Transverse colon (tissue), 4 donors: ENCODE measurements around the gene TUFM. TPM values are rescaled to one million over a fixed set of nuclear protein-coding genes. Genes with fewer than 3 reads are reported as not detected.
"Not testable (repeated sequence)": the region's sequence is repeated elsewhere in the genome, so short reads cannot be mapped to it uniquely, and the experiment has no call there.

Experiments
- DNase-seq: peaks from one replicate; pipeline ENCODE4 v3.0.0-alpha.2; 2019
- H3K27ac ChIP-seq, 4 donors: fragments of 200-600 bp; sonication (generic); 2 replicates each; pipeline ENCODE4 v1.5.1; 2016 to 2018; ENCODE audit warnings: inconsistent platforms in 4 of 4
- H3K27me3 ChIP-seq: fragments of 200-600 bp; sonication (generic); 2 replicates; pipeline ENCODE4 v1.5.1; 2017; ENCODE audit warnings: inconsistent platforms
- H3K36me3 ChIP-seq, 4 donors: fragments of 200-600 bp; sonication (generic); 2 replicates each; pipeline ENCODE4 v1.5.1; 2017 to 2019; ENCODE audit warnings: inconsistent platforms in 4 of 4
- H3K4me1 ChIP-seq, 4 donors: fragments of 200-600 bp; sonication (generic); 2 replicates each; pipeline ENCODE4 v1.5.1; 2017 to 2020; ENCODE audit warnings: inconsistent platforms in 4 of 4
- H3K4me3 ChIP-seq, 4 donors: fragments of 200-600 bp; sonication (generic); 1 replicate in 1 of 4; 2 replicates in 3 of 4; pipeline versions ENCODE4 v1.5.1 to v1.6.1; 2017 to 2019; ENCODE audit warnings: inconsistent platforms in 4 of 4
- H3K9me3 ChIP-seq, 2 donors: fragments of 200-600 bp; sonication (generic); 2 replicates each; pipeline ENCODE4 v1.5.1; 2017 to 2019; ENCODE audit warnings: inconsistent platforms in 2 of 2
- CTCF ChIP-seq, 5 experiments: fragments of 200-600 bp in 3 of 5; fragments of 450-650 bp in 2 of 5; sonication (generic) in 3 of 5; IDR thresholded peaks; 1 replicate in 2 of 5; 2 replicates in 3 of 5; pipeline ENCODE4 v1.5.1; 2016 to 2017; ENCODE audit warnings: antibody characterized with exemption in 5 of 5, inconsistent platforms in 3 of 5, mild to moderate bottlenecking in 2 of 5, moderate library complexity in 1 of 5
- EP300 ChIP-seq: sonication (generic); formaldehyde crosslinking; IDR thresholded peaks from one replicate; pipeline ENCODE4 v1.6.1; 2017; ENCODE audit warnings: antibody characterized with exemption, low read depth
- POLR2A ChIP-seq: fragments of 450-650 bp; IDR thresholded peaks from one replicate; pipeline ENCODE4 v1.6.1; 2016; ENCODE audit warnings: antibody characterized with exemption, mild to moderate bottlenecking, moderate library complexity
- POLR2AphosphoS5 ChIP-seq, 3 donors: sonication (generic); formaldehyde crosslinking; IDR thresholded peaks; one replicate each; pipeline ENCODE4 v1.6.1; 2016; ENCODE audit warnings: antibody characterized with exemption in 3 of 3
- WGBS, 2 donors: methylation state at CpG; one replicate each; pipeline ENCODE4 v1.1.5; 2018; ENCODE audit warnings: low coverage in 1 of 2; 5-methylcytosine and 5-hydroxymethylcytosine counted together
- in situ Hi-C, 4 donors: fragments of 200-750 bp; cut with MboI; loops; one replicate each; pipeline versions ENCODE4 v1.15.0 to v1.15.1; 2017; ENCODE audit warnings: low sequenced_read_pairs in 3 of 4, low pct_ligation_motif_present in 1 of 4, low pct_unique_long_range_greater_than_20kb in 1 of 4
- intact Hi-C: fragments of 100-400 bp; cut with DNase I; formaldehyde crosslinking; loops from one replicate; pipeline ENCODE4 v1.15.1; 2023; ENCODE audit warnings: low total_unique reads
- total RNA-seq, 4 donors: library from RNA; depleted of rRNA; stranded (reverse); fragments of >200 nt; gene quantifications; one replicate each; pipeline ENCODE4 v1.1.0, GENCODE V29; 2016

The TUFM gene
- total RNA-seq, 4 donors from 2014 or later: 126 to 190 (median 143) TPM

- H3K27me3 ChIP-seq: no peaks in the 10 kb centered on the region
- in situ Hi-C loops (no loop called here), intact Hi-C loops (no loop called here)
- H3K9me3 ChIP-seq: no peaks in the 10 kb centered on the region
- peaks cover 0 to 32% (median 10%) of the 10 kb centered on the region in 4 donors for H3K36me3 ChIP-seq
- H3K4me3 ChIP-seq: no peak overlapping the region
- DNase-seq: no peak
- 60 to 85% methylated on average over 1 to 15 of the region's 15 CpGs for WGBS, 2 donors
- no peak overlapping the region for H3K27ac ChIP-seq
- TF ChIP-seq POLR2AphosphoS5 (IDR thresholded peaks at IDR 0.05) (no peak), POLR2A (no peak), CTCF (IDR thresholded peaks at IDR 0.05) (no peak), EP300 (no peak)
- no peaks in the 10 kb centered on the region for H3K4me1 ChIP-seq
Observed at GRCh38 chr16:28872952-28873351, 26.8 kb upstream of the TUFM start.

DNA sequence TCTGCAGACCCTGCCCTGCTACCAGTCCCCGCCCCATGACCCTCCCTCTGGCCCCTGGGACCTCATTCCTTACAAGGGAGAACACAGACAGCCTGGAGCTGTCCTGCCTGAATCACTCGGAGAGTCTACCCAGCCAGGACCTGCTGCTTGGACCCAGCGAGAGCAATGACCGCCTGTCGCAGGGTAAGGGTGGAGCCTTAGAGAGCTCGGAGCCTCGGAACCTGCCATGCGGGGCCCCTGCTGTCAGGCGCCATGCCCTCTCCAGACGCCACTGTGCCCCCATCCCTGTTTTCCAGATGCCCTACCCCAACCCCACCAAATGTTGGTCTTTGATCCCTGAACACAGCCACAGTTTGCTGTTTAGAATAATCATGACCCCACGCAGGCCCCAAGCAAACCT lies 23.1 kb upstream of the TUFM start:
- TF ChIP-seq EP300 (no peak), CTCF (IDR thresholded peaks at IDR 0.05) (no peak), POLR2A (no peak)
- H3K4me1 ChIP-seq: peaks cover 13 to 20% (median 19%) of the 10 kb centered on the region in 4 donors
- WGBS, 2 donors: 94 to 100% methylated on average over 1 to 11 of the region's 11 CpGs
- no peak for DNase-seq
- H3K27me3 ChIP-seq: no peaks in the 10 kb centered on the region
- no peaks in the 10 kb centered on the region for H3K9me3 ChIP-seq
- in situ Hi-C loops (loop anchor here in 1 of 4 donors (10.0 kb wide), 1 partner anchor 76 kb away; no protein-coding TSS in a partner anchor), intact Hi-C loops (no loop called here)
- H3K36me3 ChIP-seq: peaks cover 0 to 45% (median 15%) of the 10 kb centered on the region in 4 donors
- H3K4me3 ChIP-seq: no peak overlapping the region
- no peak overlapping the region for H3K27ac ChIP-seq

DNA sequence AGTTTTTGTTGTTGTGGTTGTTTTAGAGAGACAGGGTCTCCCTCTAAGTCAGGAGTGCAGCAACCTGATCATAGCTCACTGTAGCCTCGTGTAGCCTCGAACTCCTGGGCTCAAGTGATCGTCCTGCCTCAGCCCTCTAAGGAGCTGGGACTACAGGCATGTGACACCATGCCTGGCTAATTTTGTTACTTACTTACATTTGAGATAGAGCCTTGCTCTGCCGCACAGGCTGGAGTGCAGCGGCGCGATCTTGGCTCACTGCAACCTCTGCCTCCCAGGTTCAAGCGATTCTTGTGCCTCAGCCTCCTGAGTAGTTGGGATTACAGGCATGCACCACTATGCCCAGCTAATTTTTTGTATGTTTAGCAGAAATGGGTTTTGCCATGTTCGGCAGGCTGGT lies 21.5 kb upstream of the TUFM start:
- 93 to 100% methylated on average over 1 to 9 of the region's 9 CpGs for WGBS, 2 donors
- DNase-seq, H3K27me3 ChIP-seq, H3K4me3 ChIP-seq, H3K27ac ChIP-seq, intact Hi-C loops, H3K9me3 ChIP-seq: not testable (repeated sequence)
- Histone ChIP-seq H3K4me1 (peaks cover 13 to 24% (median 22%) of the 10 kb centered on the region in 4 donors), H3K36me3 (peaks cover 0 to 45% (median 15%) of the 10 kb centered on the region in 4 donors)
- in situ Hi-C loops: loop anchor here in 1 of 4 donors (10.0 kb wide), 1 partner anchor 77 kb away; no protein-coding TSS in a partner anchor

- Histone ChIP-seq H3K9me3 (no peaks in the 10 kb centered on the region), H3K4me1 (peaks cover 13 to 27% (median 24%) of the 10 kb centered on the region in 4 donors), H3K4me3 (no peak overlapping the region), H3K27me3 (no peaks in the 10 kb centered on the region), H3K36me3 (peaks cover 0 to 45% (median 15%) of the 10 kb centered on the region in 4 donors), H3K27ac (no peak overlapping the region)
- in situ Hi-C loops: loop anchor here in 1 of 4 donors (10.0 kb wide), 1 partner anchor 78 kb away; no protein-coding TSS in a partner anchor
- no peak for DNase-seq
- 87 to 93% methylated on average over 6 to 13 of the region's 13 CpGs for WGBS, 2 donors
- no peak for TF ChIP-seq CTCF (IDR thresholded peaks at IDR 0.05)
- TF ChIP-seq POLR2AphosphoS5 (IDR thresholded peaks at IDR 0.05): no peak
- no peak for TF ChIP-seq POLR2A
- TF ChIP-seq EP300: no peak
- intact Hi-C loops: no loop called here
Observed at GRCh38 chr16:28867241-28867640, 21.1 kb upstream of the TUFM start.

DNA sequence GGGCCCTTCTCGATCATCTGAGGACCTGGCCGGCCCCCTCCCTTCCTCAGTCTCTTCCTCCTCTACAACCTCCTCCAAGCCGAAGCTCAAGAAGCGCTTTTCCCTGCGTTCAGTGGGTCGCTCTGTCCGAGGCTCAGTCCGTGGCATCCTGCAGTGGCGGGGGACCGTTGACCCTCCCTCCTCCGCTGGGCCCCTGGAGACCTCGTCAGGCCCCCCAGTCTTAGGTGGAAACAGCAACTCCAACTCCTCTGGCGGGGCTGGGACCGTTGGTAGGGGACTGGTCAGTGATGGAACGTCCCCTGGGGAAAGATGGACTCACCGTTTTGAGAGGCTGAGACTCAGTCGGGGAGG lies 20.3 kb upstream of the TUFM start:
- WGBS, 2 donors: 80 to 92% methylated on average over 4 to 17 of the region's 17 CpGs

More for the DNA sequence above, 20.3 kb upstream of the TUFM start:
- Histone ChIP-seq H3K27ac (no peak overlapping the region), H3K9me3 (no peaks in the 10 kb centered on the region), H3K27me3 (no peaks in the 10 kb centered on the region), H3K36me3 (peaks cover 0 to 45% (median 15%) of the 10 kb centered on the region in 4 donors), H3K4me3 (no peak overlapping the region), H3K4me1 (peaks cover 13 to 27% (median 24%) of the 10 kb centered on the region in 4 donors)
- intact Hi-C loops (no loop called here), in situ Hi-C loops (loop anchor here in 1 of 4 donors (10.0 kb wide), 1 partner anchor 78 kb away; no protein-coding TSS in a partner anchor)
- no peak for DNase-seq
- TF ChIP-seq CTCF (IDR thresholded peaks at IDR 0.05) (no peak), POLR2A (no peak), POLR2AphosphoS5 (IDR thresholded peaks at IDR 0.05) (no peak), EP300 (no peak)
